Thyroid gland (tissue), 4 donors: ENCODE results near the gene EIF3D.

ENCODE experiments used
- POLR2A ChIP-seq, 2 donors: fragments of 450-650 bp; IDR thresholded peaks; one replicate each; pipeline ENCODE4 v1.6.1; 2017; ENCODE audit warnings: antibody characterized with exemption in 2 of 2, mild to moderate bottlenecking in 2 of 2, moderate library complexity in 1 of 2
- TF ChIP-seq, protein P1 (sequence below), 6 experiments: fragments of 200-600 bp in 3 of 6; fragments of 450-650 bp in 3 of 6; sonication (generic) in 3 of 6; IDR thresholded peaks; one replicate each; pipeline ENCODE4 v1.5.1; 2016 to 2019; ENCODE audit warnings: antibody characterized with exemption in 6 of 6, mild to moderate bottlenecking in 2 of 6, inconsistent platforms in 1 of 6, moderate library complexity in 1 of 6

DNA sequence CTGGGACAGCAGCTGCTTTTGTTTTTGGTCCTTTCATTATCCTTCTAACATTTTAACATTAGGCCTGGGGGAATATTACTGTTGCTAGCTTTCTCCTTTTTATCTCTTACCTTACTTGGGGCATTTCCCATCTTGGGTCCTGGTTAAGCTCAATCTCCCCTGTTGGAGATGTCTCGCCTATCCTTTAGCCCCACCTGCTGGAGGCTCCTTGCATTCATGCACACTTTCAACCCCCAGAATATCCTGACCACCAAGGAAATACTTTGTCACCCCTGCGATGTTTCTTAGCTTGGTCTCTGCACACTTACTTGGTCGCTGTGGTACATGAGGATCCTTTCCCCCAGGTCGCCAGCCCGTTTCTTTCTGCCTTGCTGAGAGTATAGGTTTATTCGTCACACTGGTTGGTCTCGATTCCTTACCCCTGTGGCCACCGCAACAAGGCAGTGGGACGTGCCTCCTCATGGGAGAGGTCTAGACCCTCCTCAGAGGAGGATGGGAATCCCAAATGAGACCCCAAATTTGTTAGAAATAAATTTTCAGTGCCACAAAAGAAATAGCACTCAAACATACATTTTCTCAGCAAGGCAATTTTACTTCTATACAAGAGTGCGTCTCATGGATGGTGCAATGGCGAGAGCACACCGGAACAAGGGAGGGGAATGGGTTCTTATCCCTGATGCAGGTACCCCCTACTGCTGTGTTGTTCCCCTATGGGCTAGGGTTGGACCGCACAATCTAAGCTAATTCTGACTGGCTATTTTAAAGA lies 42.2 kb downstream of the EIF3D start:
- TF ChIP-seq, protein P1, sequence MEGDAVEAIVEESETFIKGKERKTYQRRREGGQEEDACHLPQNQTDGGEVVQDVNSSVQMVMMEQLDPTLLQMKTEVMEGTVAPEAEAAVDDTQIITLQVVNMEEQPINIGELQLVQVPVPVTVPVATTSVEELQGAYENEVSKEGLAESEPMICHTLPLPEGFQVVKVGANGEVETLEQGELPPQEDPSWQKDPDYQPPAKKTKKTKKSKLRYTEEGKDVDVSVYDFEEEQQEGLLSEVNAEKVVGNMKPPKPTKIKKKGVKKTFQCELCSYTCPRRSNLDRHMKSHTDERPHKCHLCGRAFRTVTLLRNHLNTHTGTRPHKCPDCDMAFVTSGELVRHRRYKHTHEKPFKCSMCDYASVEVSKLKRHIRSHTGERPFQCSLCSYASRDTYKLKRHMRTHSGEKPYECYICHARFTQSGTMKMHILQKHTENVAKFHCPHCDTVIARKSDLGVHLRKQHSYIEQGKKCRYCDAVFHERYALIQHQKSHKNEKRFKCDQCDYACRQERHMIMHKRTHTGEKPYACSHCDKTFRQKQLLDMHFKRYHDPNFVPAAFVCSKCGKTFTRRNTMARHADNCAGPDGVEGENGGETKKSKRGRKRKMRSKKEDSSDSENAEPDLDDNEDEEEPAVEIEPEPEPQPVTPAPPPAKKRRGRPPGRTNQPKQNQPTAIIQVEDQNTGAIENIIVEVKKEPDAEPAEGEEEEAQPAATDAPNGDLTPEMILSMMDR (IDR thresholded peaks at IDR 0.05) = peak in 5 of 6 experiments; percentile 30 to 66 (median 55)
- no peak for TF ChIP-seq POLR2A (IDR thresholded peaks at IDR 0.05)
